T1000 (cell line): ENCODE results near the gene LEFTY2.
"Not testable (repeated sequence)": the region's sequence is repeated elsewhere in the genome, so short reads cannot be mapped to it uniquely, and the experiment has no call there.

Source experiments
- DNase-seq: peaks from one replicate; lab custom pipeline; 2025; ENCODE audit warnings: mixed read lengths; lab: John Stamatoyannopoulos, UW

Gene LEFTY2

DNA sequence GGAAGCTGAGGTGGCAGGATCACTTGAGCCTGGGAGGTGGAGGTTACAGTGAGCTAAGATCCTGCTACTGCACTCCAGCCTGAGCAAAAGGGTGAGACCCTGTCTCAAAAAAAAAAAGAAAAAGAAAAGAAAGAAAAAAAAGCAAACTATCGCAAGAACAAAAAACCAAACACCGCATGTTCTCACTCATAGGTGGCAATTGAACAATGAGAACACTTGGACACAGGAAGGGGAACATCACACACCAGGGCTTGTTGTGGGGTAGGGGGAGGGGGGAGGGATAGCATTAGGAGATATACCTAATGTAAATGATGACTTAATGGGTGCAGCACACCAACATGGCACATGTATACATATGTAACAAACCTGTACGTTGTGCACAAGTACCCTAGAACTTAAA lies 11.6 kb downstream of the LEFTY2 start:
- DNase-seq: not testable (repeated sequence)

DNA sequence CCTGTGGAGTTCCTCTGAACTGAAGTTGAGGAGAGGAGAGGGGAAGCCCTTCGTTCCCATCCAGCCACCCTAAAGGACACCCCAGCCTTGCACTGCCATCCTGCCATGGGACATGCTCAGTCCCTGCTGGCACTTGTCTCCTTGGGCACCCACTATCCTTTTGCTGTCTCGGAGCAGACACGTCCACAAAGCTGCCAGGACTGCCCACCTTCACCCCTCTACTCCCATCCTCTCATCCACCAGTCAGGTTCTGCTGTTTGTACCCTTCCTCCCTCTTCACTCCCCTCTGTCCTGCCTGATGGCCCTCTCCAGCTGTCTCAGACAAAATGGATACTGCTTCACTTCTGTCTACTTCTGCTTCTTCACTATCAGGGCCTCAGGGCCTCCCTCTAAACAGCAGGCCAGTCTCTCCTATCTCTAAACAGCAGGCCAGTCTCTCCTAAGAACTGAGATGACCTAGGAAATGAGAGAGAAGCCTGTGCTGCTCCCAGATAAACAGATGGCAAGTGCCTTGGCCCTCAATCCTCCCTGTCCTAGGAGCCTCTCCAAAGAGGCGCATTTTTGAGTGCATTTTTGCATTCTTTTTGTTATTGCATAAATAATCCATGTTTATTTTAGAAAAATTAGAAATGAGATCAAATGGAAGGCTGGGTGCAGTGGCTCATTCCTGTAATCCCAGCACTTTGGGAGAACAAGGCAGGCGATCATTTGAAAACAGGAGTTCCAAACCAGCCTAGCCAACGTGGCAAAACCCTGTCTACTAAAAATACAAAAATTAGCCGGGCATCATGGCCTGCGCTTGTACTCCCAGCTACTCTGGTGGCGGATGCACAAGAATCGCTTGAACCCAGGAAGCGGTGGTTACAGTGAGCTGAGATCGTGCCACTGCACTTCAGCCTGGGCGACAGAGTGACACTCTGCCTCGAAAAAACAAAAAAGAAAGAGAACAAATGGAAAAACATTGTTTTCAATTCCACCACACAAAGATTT lies 12.5 kb downstream of the LEFTY2 start:
- no peak for DNase-seq

DNA sequence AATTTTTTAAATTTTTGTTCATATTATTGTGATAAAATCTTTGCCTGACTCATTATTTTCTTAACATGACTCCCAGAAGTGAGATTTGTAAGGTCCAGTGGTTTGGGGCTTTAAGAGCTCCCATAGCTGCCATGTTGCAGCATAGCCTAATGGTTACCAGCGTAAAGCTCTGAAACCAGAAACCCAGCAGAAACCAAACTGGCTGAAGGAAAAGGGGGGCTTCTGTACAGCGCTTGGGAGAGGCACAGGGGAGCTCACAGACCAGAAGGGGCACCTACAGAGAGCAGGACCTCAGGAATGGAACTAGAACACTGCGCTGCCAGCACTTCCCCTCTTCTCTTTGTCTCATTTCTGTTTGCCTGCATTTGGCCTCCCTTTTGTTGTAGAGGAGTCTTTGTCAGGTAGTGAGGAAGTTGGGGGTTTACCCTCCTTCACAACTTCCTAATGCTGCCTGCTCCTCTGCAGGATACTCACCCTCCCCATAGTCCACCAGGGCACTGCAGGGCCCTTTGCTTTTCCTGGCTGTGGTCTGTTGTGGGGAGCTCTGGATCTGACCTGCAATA lies 14.4 kb downstream of the LEFTY2 start:
- DNase-seq: no peak

DNA sequence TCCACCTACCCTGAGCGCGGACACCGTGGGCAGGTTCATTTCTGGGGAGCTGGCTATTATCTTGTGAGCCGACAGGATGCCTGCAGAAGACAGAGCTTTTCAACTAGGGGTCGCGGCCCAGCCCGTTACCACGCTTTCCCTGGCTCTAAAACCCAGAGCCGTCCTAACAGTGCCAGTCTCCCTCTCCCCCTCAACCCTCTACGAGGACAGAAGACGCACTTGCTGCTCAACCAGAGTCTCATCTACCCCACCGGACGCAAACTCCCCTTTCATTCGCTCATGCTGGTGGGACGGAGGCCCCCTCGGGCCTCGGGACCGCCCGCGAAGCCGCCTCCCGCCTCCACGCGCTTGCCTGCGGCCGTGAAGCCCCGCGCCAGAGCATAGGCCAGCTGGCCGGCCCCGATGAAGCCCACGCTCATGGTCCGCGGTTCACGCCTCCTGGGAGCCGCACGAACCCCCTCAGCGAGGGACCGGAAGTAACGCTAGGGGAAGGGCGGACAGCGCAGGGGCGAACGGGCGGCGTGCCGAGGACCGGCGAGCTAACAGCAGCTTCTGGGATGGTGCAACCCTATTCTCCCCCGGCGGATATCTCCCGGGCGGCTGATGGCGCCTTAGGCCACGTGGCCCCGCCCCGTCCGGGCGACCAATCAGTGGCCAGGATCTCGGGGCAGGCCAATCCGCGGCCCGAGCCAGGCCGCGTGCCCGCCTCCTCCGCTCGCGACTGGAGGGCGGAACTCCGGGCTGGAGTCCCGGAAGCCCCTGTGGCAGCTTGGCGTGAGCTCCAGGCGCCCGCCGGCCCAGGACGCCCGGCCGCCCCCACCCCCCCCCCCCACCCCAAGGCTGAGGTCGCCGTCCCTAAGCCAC lies 17.1 kb downstream of the LEFTY2 start, which contains the start of gene PYCR2:
TSS of gene PYCR2 (minus strand) at position 559 of the 864 bp plus-strand sequence. CDS start at position 419, 140 bp downstream.
- peak; percentile 95 for DNase-seq

DNA sequence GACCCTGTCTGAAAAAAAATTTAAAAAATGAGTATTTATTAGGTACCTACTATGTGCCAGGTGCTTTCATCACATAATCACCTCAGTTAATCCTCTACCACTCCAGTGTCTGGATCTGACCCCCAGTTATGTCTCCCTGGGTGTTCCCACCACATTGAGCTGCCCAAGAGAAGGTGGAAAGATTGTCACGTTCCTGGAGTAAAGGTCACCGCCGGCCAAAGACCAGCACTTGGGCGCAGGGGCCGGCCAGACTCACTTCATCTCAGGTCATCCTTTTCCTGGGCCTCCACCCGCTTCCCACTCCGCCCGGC lies 17.7 kb downstream of the LEFTY2 start:
- no peak for DNase-seq

DNA sequence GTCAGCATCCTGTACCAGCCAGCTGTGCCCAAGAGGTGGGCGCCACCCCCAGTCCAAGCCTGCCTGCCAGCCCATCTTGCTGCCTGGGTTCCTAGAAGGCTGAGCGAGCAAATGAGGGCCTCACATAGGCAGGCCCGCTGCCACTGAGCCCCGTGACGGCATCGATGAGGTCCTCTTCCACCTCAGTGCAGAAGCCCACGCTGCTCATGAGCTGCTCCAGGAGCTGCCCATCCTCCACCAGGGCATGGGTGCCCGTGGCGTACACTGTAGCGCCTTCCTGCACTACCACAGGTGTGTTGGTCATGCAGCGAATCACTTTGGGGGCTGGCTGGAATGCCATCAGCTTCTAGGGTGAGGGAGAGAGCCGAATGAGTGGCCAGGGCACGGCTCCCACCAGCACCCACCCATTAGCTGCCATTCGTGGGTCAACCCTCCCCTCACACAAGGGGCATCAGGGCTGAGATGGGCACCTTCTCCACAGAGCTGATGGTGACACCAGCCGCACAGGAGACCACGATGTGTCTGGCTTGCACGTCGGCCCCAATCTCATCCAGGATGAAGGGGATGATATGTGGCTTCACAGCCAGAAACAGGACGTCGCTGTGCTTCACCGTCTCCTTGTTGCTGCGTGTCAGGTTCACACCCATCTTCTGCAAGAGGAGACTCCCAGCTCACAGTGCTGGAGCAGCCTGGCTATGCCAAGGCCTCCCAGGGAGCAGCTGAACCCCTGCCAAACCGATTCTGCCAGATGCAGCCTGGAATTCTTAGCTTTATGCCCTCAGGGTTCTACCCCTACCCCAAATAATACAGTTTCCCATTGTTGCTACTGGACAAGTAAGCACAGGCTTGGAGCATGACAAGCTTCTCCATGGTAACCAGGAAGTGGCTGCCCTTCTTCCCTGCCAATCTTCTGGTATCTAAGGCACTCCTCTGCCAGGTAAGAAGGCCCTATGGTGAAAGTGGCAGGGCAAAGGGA lies 19.0 kb downstream of the LEFTY2 start:
- no peak for DNase-seq

DNA sequence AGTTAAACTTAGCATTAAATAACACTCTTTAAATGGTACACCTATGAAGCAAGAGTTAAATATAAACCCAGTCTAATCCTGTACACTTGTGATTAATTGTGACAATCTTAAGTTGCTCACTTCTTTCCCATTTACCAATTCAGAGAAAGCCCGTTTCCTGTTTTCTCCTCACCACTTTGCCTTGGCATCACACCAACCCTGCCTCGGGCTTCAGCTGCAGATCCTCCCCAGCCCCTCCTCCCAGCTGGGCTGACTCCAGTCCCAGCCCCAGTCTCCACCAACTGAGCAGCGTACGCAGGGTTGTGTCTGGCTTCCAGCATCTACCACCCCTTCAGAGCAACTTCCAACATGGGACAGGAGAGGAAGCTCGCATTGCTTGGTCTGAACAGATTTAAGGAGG lies 21.1 kb downstream of the LEFTY2 start:
- peak; percentile 30 for DNase-seq

DNA sequence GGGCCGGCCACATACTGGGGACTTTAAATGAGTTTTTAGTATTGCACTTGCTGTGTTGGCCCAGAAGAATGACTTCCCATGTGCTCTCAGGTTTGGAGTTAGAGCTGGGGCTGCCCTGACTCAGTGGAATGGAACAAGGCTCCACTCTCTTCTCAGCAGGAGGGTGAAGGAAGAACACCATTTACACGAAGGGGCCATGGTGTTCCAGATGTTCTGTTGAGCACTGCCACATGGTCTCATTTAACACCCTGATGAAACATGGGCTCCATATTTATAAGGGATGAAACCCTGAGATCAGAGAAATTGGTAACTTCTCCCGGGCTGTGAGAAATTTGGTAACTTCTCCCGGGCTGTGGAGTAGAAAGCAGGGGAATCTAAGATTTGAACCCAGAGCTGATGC lies 22.7 kb downstream of the LEFTY2 start:
- no peak for DNase-seq

DNA sequence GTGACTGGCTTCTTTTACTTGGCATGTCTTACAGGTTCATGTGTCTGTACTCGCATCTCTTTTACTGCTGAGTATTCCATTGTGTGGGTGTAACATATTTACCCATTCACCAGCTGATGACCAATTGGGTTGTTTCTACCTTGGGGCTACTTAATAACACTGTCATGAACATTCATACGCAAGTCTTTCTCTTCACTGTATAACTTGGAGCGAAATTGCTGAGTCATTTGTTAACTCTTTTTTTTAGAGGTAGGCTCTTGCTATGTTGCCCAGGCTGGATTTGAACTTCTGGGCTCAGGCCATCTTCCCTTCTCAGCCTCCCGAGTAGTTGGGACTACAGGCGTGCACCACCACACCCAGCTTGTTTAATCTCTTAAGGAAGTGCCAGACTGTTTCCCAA lies 23.5 kb downstream of the LEFTY2 start:
- no peak for DNase-seq

DNA sequence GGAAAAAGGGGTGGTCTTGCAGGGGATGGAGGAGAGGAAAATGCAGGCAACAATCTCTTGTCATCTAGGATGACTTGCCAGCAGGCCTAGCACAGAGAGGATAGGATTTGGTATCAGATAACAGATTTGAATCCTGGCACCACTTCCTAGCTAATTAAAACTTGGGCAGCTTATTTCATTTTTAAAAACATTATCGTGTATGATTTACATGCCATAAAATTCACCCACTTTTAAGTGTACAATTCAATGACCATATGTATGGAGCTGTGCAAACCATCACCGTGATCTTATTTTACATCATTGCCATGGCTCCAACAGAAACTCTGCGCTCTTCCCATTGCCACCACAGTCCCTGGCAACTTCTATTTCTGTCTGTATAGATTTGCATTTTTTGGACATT lies 23.9 kb downstream of the LEFTY2 start:
- no peak for DNase-seq

DNA sequence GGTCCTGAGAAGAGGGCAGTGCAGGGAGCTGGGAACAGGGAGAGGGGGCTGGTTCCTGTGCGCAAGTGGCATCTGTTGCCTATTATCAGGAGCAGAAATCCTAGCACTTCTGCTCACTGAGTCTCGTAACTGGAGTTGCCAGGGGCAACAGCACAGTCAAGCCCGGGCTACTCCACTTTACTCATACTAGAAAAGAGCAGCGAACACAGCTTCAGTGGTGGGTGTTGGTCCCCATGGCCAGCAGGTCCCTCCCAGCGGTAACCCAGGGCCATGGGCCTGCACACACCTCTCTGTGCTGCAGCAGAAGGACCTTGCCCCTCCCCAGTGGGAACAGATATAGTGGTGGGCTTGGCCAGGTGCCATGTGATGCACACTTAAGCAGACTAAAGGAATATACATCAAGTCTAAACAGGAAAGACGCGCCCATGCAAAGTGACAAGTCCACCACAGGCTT lies 25.5 kb downstream of the LEFTY2 start:
- DNase-seq: no peak

DNA sequence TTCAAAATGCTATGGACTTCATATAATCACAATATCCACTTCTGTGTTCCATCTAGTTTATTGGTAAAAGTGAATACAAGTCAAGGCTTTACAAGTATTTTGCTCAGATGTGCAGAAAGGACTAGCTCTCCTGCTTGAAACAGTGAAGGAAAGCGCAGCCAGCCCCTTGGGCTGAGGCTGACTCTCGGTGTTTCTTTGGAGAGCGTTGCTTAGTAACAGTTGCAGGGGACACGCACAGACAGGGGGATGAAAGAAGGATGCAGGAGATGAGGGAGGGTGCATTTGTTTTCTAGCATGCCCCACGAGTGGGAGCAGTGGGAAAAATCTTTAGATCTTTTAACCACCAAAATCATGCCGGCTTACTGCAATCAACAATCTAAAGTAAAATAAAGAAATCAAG lies 26.1 kb downstream of the LEFTY2 start:
- no peak for DNase-seq

DNA sequence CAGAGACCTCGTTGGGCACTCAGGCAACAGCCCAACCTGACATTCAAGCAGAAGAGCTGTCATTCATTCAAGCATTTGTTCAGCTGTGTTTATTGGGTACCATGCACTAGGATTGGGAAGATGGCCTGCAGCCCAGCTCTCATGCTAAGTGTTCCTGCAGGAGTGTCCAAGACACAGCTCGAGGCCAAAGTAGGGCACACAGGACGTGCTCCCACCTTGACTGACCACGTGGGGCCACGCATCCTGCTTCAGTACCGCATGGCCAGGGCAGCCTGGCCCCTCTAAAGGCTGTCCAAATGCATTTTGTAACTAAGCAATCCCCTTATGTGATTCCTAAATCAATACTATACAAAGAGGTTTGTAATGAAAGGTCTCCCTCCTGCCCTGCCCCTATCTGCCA lies 26.6 kb downstream of the LEFTY2 start:
- DNase-seq: no peak

DNA sequence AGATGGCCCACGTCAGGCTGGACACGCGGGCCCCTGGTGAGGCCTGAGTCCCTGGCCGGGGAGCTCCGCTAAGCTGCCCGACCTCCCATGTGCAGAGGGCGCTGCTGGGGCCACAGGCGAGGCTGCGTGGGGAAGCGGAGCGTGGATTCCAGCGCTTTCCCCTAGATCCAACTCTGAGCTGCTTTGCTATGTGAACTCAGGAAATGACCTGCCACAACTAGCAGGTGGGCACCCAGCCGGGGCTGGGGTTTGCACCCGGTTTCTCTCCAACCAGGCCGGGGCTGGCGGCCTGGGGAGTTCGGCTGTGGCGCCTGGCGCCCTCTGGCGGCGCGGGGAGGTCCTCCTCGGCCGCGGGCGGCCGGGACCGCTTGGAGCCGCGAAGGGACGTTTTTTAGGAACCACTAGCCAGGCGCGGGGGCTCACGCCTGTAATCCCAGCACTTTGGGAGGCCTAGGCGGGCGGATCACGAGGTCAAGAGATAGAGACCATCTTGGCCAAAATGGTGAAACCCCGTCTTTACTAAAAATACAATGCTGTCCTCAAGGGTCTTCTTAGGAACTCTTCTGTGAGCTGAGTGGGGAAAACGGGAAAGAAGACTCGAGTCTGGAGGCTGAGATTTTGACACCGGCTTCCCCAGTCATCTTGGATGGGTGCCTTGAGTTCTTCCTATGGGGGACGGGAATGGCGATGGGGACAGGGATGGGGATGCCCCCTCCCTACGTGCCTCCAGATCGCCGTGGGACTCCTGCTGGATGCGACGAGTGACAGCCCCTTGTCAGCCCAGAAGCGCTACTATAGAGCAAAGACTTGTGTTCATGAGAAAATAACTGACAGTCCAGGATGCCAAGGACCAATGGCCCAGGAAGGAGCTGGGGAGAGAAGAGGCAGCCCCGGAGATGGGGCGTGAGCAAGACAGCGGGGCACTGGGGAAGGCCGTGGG lies 29.6 kb downstream of the LEFTY2 start:
- no peak for DNase-seq

DNA sequence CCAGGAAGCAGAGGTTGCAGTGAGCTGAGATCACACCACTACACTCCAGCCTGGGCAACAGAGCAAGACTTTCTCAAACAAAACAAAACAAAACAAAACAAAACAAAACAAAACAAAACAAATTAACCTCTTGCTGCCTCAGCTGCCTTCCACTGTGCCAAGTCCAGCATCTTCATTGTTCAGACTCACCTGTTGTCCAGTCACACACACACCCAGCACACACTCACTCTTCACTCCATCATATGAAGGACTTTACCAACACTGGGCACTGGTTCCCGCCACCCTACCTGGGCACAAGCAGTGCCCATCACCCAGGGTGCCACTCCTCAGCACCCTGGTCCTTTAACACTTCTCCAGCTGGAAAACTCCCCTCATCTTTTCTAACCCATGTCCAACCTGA lies 31.5 kb downstream of the LEFTY2 start:
- DNase-seq: no peak

DNA sequence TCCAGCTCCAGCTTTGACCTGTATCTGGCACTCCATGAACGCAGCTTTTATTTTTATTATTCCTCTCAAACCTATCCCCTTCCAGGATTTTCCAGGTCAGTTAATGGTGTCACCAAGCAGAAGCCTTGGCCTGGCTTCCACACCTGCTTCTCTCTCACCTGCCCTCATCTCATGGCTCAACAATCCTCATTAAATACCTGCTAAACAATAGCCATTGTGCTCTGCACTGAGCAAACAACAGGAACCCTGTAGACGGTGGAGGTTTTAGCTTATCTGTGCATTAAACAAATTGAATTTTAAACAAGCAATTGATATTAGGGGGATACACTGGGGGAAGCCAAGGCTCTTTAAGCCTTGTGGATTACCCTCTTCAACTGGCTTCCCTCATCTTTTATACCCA lies 32.2 kb downstream of the LEFTY2 start:
- DNase-seq: no peak

DNA sequence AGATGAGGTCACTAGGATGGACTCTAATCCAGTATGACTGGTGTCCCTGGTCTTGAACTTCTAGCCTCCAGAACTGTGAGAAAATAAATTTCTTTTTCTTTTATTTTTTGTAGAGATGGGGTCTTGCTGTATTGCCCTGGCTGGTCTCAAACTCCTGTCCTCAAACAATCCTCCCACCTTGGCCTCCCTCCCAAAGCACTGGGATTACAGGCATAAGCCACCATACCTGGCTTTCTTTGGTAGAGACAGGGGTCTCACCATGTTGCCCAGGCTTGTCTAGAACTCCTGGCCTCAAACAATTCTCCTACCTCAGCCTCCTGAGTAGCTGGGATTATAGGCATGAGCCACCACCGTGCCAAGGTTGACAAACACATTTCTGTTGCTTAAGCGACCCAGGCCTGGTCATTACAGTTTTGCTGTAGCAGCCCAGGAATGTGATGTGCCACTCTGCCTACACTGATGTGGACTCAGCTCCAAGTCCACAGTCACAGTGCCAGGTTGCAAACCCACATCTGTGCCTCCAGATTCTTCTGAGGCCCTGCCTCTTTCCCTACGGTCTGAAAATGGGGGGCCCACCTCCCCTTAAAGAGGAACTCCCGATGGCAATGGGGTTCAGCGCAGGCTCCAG lies 32.9 kb downstream of the LEFTY2 start:
- no peak for DNase-seq

DNA sequence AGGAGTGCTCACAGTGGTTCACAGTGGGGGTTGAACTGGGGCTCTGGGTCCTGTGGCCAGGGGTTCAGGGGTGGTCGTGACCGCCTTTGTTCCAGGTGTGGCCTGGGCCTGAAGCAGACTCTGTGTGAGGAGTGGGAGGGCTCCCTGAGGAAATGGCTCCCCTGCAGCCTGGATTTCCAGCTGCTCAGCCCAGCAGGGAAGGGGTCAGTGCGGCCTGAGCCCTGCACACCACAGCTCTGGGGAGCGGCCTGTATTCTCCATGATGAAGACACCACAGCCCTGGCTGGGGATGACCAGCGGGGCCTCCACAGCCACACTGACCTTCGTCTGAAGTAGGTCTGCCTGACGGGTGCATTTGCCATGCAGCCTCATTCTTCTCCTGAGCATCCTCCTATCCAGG lies 33.7 kb downstream of the LEFTY2 start:
- DNase-seq: no peak

DNA sequence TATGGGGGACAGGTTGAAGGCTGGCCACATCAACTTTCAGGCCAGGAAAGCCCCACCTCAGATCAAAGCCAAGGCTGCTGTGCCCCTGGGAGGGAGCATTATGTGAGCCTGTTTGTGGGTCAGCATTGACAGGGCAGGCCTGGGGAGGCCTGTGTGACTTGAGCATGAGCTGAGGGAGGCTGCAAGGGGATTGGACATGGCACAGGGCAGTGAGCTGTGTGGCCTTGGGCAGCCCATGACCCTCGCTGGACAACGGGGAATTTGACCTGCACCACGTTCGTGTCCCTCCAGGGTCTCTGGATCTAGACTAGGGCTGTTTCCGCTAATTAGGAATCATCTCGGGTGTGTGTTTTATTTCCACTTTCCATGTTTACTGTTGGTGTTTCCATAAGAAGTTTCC lies 34.6 kb downstream of the LEFTY2 start:
- DNase-seq: no peak

DNA sequence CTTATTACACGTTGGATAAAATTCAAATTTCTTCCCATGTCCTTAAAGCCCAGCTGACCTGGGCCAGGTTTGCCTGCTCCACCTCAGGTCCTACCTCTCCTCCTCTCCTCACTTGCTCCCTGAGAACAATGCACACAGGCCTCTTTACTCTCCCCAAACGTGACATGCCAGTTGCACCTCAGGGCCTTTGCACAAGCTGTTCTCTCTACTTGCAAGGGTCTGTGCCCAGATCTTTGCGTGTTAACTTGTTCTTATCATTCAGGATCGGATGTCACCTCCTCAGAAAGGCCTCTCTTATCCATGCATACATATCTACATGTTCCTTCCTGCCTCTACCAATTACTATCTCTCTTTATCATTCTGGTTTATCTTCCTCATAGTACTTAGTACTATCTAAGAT lies 37.4 kb downstream of the LEFTY2 start:
- DNase-seq: no peak
